ENCODE results near the gene KCNQ5. TPM values are rescaled to one million over a fixed set of nuclear protein-coding genes. Genes with fewer than 3 reads are reported as not detected.

KCNQ5 gene
- total RNA-seq, 2 donors from 2014 or later, result 1.3 to 8.5 TPM

- H3K36me3 Mint-ChIP-seq (ENCODE audit: low read depth), result no peaks in the 10 kb centered on the region
- H3K9me3 Mint-ChIP-seq, result no peaks in the 10 kb centered on the region
- no peak for ATAC-seq (replicated peaks)
- no peak overlapping the region for H3K27ac Mint-ChIP-seq
- H3K27me3 Mint-ChIP-seq, result no peaks in the 10 kb centered on the region
- H3K4me3 Mint-ChIP-seq, result no peak overlapping the region
- H3K4me1 Mint-ChIP-seq, result no peaks in the 10 kb centered on the region
Measured at GRCh38 chr6:72677740-72678139, 55.9 kb downstream of the KCNQ5 start.

GRCh38 chr6:72683797-72684196 is 61.9 kb downstream of the KCNQ5 start:
- Mint-ChIP-seq H3K4me3 (no peak overlapping the region), H3K4me1 (no peaks in the 10 kb centered on the region), H3K27ac (no peak overlapping the region), H3K36me3 (ENCODE audit: low read depth) (no peaks in the 10 kb centered on the region), H3K9me3 (no peaks in the 10 kb centered on the region), H3K27me3 (no peaks in the 10 kb centered on the region)
- ATAC-seq (replicated peaks), result peak; percentile 56

- no peaks in the 10 kb centered on the region for H3K4me1 Mint-ChIP-seq
- H3K36me3 Mint-ChIP-seq (ENCODE audit: low read depth), result no peaks in the 10 kb centered on the region
- H3K27me3 Mint-ChIP-seq, result no peaks in the 10 kb centered on the region
- no peak for ATAC-seq (replicated peaks)
- no peak overlapping the region for H3K27ac Mint-ChIP-seq
- no peaks in the 10 kb centered on the region for H3K9me3 Mint-ChIP-seq
- no peak overlapping the region for H3K4me3 Mint-ChIP-seq
Measured at GRCh38 chr6:72689107-72689954, 67.5 kb downstream of the KCNQ5 start.

GRCh38 chr6:72691249-72691648 is 69.4 kb downstream of the KCNQ5 start:
- no peaks in the 10 kb centered on the region for H3K4me1 Mint-ChIP-seq
- no peak overlapping the region for H3K27ac Mint-ChIP-seq
- no peaks in the 10 kb centered on the region for H3K36me3 Mint-ChIP-seq (ENCODE audit: low read depth)
- no peaks in the 10 kb centered on the region for H3K9me3 Mint-ChIP-seq
- H3K27me3 Mint-ChIP-seq, result no peaks in the 10 kb centered on the region
- H3K4me3 Mint-ChIP-seq, result no peak overlapping the region
- no peak for ATAC-seq (replicated peaks)

GRCh38 chr6:72696055-72696454 is 74.2 kb downstream of the KCNQ5 start:
- ATAC-seq (replicated peaks), result no peak
- no peak overlapping the region for H3K27ac Mint-ChIP-seq
- no peaks in the 10 kb centered on the region for H3K9me3 Mint-ChIP-seq
- no peaks in the 10 kb centered on the region for H3K4me1 Mint-ChIP-seq
- no peaks in the 10 kb centered on the region for H3K36me3 Mint-ChIP-seq (ENCODE audit: low read depth)
- H3K27me3 Mint-ChIP-seq, result no peaks in the 10 kb centered on the region
- H3K4me3 Mint-ChIP-seq, result no peak overlapping the region

GRCh38 chr6:72699159-72699558 is 77.3 kb downstream of the KCNQ5 start:
- Mint-ChIP-seq H3K9me3 (no peaks in the 10 kb centered on the region), H3K4me3 (no peak overlapping the region), H3K27me3 (no peaks in the 10 kb centered on the region), H3K27ac (no peak overlapping the region), H3K4me1 (no peaks in the 10 kb centered on the region), H3K36me3 (ENCODE audit: low read depth) (no peaks in the 10 kb centered on the region)
- no peak for ATAC-seq (replicated peaks)

- Mint-ChIP-seq H3K27me3 (no peaks in the 10 kb centered on the region), H3K9me3 (no peaks in the 10 kb centered on the region), H3K36me3 (ENCODE audit: low read depth) (no peaks in the 10 kb centered on the region), H3K27ac (no peak overlapping the region), H3K4me3 (no peak overlapping the region), H3K4me1 (no peaks in the 10 kb centered on the region)
- ATAC-seq (replicated peaks), result no peak
Measured at GRCh38 chr6:72702421-72702820, 80.6 kb downstream of the KCNQ5 start.

GRCh38 chr6:72703093-72703492 is 81.2 kb downstream of the KCNQ5 start:
- H3K4me1 Mint-ChIP-seq, result no peaks in the 10 kb centered on the region
- no peak overlapping the region for H3K27ac Mint-ChIP-seq
- no peak for ATAC-seq (replicated peaks)
- H3K4me3 Mint-ChIP-seq, result no peak overlapping the region
- no peaks in the 10 kb centered on the region for H3K9me3 Mint-ChIP-seq
- H3K27me3 Mint-ChIP-seq, result no peaks in the 10 kb centered on the region
- H3K36me3 Mint-ChIP-seq (ENCODE audit: low read depth), result no peaks in the 10 kb centered on the region

GRCh38 chr6:72704979-72705378 is 83.1 kb downstream of the KCNQ5 start:
- H3K27me3 Mint-ChIP-seq, result no peaks in the 10 kb centered on the region
- no peak overlapping the region for H3K4me3 Mint-ChIP-seq
- H3K36me3 Mint-ChIP-seq (ENCODE audit: low read depth), result no peaks in the 10 kb centered on the region
- ATAC-seq (replicated peaks), result no peak
- H3K27ac Mint-ChIP-seq, result no peak overlapping the region
- no peaks in the 10 kb centered on the region for H3K4me1 Mint-ChIP-seq
- H3K9me3 Mint-ChIP-seq, result peaks cover 4% of the 10 kb centered on the region

- H3K36me3 Mint-ChIP-seq (ENCODE audit: low read depth), result no peaks in the 10 kb centered on the region
- peaks cover 6% of the 10 kb centered on the region for H3K9me3 Mint-ChIP-seq
- no peak overlapping the region for H3K27ac Mint-ChIP-seq
- no peak for ATAC-seq (replicated peaks)
- H3K4me3 Mint-ChIP-seq, result no peak overlapping the region
- H3K27me3 Mint-ChIP-seq, result no peaks in the 10 kb centered on the region
- H3K4me1 Mint-ChIP-seq, result no peaks in the 10 kb centered on the region
Measured at GRCh38 chr6:72709431-72709830, 87.6 kb downstream of the KCNQ5 start.

- H3K4me1 Mint-ChIP-seq, result no peaks in the 10 kb centered on the region
- H3K9me3 Mint-ChIP-seq, result peaks cover 6% of the 10 kb centered on the region
- no peaks in the 10 kb centered on the region for H3K36me3 Mint-ChIP-seq (ENCODE audit: low read depth)
- no peak overlapping the region for H3K4me3 Mint-ChIP-seq
- ATAC-seq (replicated peaks), result no peak
- H3K27ac Mint-ChIP-seq, result no peak overlapping the region
- no peaks in the 10 kb centered on the region for H3K27me3 Mint-ChIP-seq
Measured at GRCh38 chr6:72711731-72712130, 89.9 kb downstream of the KCNQ5 start.

GRCh38 chr6:72712910-72713309 is 91.0 kb downstream of the KCNQ5 start:
- Mint-ChIP-seq H3K27ac (no peak overlapping the region), H3K4me1 (no peaks in the 10 kb centered on the region), H3K27me3 (no peaks in the 10 kb centered on the region), H3K36me3 (ENCODE audit: low read depth) (no peaks in the 10 kb centered on the region), H3K4me3 (no peak overlapping the region), H3K9me3 (peaks cover 6% of the 10 kb centered on the region)
- no peak for ATAC-seq (replicated peaks)

- ATAC-seq (replicated peaks), result no peak
Measured at GRCh38 chr6:72715119-72715518, 93.3 kb downstream of the KCNQ5 start.

GRCh38 chr6:72716916-72717315 is 95.1 kb downstream of the KCNQ5 start:
- H3K4me1 Mint-ChIP-seq, result no peaks in the 10 kb centered on the region
- H3K27me3 Mint-ChIP-seq, result no peaks in the 10 kb centered on the region
- no peak overlapping the region for H3K27ac Mint-ChIP-seq
- no peak for ATAC-seq (replicated peaks)
- H3K36me3 Mint-ChIP-seq (ENCODE audit: low read depth), result no peaks in the 10 kb centered on the region
- no peaks in the 10 kb centered on the region for H3K9me3 Mint-ChIP-seq
- no peak overlapping the region for H3K4me3 Mint-ChIP-seq

More at GRCh38 chr6:72715119-72715518, 93.3 kb downstream of the KCNQ5 start:
- Mint-ChIP-seq H3K4me1 (no peaks in the 10 kb centered on the region), H3K9me3 (peaks cover under 1% of the 10 kb centered on the region), H3K27ac (no peak overlapping the region), H3K27me3 (no peaks in the 10 kb centered on the region), H3K4me3 (no peak overlapping the region), H3K36me3 (ENCODE audit: low read depth) (no peaks in the 10 kb centered on the region)

- H3K36me3 Mint-ChIP-seq (ENCODE audit: low read depth), result no peaks in the 10 kb centered on the region
- H3K27me3 Mint-ChIP-seq, result no peaks in the 10 kb centered on the region
- no peaks in the 10 kb centered on the region for H3K9me3 Mint-ChIP-seq
- ATAC-seq (replicated peaks), result no peak
- H3K4me3 Mint-ChIP-seq, result no peak overlapping the region
- no peak overlapping the region for H3K27ac Mint-ChIP-seq
- no peaks in the 10 kb centered on the region for H3K4me1 Mint-ChIP-seq
Measured at GRCh38 chr6:72720464-72720863, 98.6 kb downstream of the KCNQ5 start.

Measured in activated T-helper 17 cell treated with anti-CD3 and anti-CD28 coated beads, Interleukin-2, amount 50 U/mL, for 72 hours (primary cell).